Stimulated activated CD4-positive, alpha-beta T cell treated with anti-CD3 and anti-CD28 coated beads, Interleukin-4, amount 100 ng/mL, for 48 hours (primary cell): ENCODE data around the gene NOP56.

Experiments
- DNase-seq, 2 donors: peaks; one replicate each; pipeline ENCODE4 v3.0.0-alpha.2; 2020; ENCODE audit warnings: low read depth in 2 of 2

NOP56 gene

GRCh38 chr20:2640260-2640659 lies 12.2 kb upstream of the NOP56 start:
- no peak for DNase-seq

DNA sequence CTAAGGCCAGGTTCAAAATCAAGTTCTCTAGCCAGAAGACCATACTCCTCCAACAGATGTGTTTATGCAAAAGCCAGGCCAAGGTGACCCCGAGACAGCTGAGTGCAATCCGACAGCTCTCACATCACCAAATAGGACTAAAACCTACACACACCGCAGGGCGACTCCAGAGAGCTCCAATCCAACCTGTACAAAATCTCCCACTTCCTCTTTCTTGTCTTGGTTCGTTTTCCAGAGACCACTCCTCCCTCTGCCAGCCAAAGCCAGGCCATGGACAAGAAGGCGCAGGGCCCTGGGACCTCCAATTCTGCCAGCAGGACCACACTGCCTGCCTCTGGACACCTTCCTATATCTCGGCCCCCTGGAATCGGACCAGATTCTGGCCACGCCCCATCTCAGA lies 11.5 kb upstream of the NOP56 start:
- no peak for DNase-seq

- no peak for DNase-seq
These were observed 8.7 kb upstream of the NOP56 start for GRCh38 chr20:2643708-2644107.

DNA sequence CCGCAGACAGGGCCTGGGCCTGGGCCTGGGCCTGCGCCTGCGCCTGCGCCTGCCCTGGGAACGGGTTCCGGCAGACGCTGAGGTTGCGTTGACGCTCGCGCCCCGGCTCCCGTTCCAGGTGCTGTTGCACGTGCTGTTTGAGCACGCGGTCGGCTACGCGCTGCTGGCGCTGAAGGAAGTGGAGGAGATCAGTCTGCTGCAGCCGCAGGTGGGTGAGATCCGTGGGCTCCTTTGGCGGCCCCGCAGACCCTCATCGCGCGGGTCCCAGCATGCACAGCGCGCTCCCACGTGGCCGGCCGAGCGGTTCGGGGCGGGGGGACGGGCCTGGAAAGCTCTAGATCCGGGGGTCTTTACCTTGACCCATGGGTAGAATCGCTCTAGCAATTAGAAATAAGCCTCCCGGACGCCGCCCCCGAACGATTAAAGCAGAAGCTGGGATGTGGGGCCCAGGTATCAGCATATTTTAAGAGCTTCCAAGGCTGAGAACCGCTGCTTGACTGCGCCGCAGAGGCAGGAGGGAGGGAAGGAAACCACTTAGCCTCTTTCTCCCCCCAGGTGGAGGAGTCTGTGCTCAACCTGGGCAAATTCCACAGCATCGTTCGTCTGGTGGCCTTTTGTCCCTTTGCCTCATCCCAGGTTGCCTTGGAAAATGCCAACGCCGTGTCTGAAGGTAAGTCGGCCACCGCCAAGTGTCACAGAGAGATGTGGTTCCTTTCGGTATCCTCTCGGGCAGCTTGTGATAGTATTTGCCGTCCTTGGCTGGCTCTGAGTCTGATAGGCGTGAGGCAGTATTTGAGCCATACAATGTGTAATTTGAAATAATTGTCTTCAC lies 508 bp downstream of the NOP56 start:
- peak; percentile 38 to 48 for DNase-seq

DNA sequence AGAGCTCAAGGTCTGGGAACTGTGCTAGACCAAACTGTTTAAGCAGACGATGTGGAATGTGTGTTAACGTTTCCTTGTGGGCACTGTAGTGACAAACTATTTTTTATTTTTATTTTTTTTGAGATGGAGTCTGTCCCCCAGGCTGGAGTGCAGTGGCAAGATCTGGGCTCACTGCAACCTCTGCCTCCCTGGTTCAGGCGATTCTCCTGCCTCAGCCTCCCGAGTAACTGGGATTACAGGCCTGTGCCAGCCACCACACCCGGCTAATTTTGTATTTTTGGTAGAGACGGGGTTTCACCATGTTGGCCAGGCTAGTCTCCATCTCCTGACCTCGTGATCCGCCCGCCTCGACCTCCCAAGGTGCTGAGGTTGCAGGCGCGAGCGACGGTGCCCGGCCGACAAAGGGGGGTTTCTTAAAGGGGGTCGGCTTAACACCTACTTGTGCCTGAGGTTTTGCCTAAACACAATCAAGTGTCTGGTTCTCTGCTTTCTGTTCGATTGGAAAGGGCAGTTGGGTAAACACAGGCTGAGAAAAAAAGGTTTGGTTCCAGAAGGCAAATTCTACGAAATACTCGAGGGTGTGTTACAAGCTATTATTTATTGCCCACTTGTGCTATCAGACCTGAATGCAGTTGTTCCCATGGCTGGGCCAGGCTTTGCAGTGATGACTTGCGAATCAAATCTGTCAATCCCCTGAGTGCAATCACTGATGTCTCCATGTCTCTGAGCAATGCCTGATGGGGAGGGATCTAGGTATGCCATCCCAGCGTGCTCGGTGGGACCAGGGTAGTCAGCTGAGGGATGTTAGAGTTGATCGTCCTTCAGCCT lies 1.3 kb downstream of the NOP56 start:
- no peak for DNase-seq

DNA sequence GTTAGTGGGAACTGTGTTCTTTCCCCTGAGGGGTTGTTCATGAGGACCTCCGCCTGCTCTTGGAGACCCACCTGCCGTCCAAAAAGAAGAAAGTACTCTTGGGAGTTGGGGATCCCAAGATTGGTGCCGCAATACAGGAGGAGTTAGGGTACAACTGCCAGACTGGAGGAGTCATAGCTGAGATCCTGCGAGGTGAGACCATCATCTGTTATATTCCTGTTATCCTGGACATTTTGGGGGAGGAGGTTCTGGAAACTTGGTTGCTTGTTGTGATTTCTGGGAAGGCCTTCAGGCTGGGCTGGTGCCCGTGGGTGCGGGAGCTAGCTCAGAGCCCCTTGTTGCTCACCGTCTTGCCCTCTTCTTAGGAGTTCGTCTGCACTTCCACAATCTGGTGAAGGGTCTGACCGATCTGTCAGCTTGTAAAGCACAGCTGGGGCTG lies 2.0 kb downstream of the NOP56 start:
- no peak for DNase-seq

DNA sequence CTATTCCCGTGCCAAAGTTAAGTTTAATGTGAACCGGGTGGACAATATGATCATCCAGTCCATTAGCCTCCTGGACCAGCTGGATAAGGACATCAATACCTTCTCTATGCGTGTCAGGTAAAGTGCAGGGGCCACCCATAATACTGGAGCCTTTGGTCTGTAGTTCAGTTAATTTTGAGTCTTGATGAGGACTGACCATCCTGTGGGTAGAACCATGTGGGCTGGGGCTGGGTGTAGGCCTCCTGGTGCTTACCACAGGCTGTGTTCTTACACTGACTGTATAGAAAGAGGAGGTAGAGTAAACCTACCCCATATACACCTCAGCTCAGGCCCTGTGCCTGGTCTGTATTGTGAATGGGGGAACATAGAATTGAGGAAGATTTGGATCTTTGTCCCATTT lies 2.4 kb downstream of the NOP56 start:
- no peak for DNase-seq

DNA sequence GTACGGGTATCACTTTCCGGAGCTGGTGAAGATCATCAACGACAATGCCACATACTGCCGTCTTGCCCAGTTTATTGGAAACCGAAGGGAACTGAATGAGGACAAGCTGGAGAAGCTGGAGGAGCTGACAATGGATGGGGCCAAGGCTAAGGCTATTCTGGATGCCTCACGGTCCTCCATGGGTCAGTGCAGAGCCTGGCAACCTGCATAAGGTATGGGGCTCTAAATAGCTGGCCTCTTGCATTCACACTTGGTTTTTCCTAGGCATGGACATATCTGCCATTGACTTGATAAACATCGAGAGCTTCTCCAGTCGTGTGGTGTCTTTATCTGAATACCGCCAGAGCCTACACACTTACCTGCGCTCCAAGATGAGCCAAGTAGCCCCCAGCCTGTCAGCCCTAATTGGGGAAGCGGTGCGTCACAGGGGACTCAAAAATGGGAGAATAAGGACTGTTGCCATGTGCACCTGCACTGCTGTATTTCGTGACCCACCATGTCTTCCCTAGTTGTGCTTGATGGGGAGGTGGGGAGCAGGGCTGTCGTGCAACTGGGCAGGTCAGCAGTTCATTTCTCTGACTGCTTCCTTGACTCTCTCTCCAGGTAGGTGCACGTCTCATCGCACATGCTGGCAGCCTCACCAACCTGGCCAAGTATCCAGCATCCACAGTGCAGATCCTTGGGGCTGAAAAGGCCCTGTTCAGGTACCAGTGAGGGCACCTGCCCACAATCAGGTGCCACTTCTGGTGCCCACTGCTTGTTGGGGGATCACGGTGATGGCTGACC lies 3.1 kb downstream of the NOP56 start:
- DNase-seq = no peak

GRCh38 chr20:2656471-2657117 lies 4.2 kb downstream of the NOP56 start:
- DNase-seq = no peak

- DNase-seq = no peak
These were observed 4.8 kb downstream of the NOP56 start for GRCh38 chr20:2657241-2657640.

- DNase-seq = no peak
These were observed 5.2 kb downstream of the NOP56 start for GRCh38 chr20:2657674-2658073.

GRCh38 chr20:2658414-2659354 lies 6.3 kb downstream of the NOP56 start:
- no peak for DNase-seq

GRCh38 chr20:2659547-2659946 lies 7.1 kb downstream of the NOP56 start:
- no peak for DNase-seq

DNA sequence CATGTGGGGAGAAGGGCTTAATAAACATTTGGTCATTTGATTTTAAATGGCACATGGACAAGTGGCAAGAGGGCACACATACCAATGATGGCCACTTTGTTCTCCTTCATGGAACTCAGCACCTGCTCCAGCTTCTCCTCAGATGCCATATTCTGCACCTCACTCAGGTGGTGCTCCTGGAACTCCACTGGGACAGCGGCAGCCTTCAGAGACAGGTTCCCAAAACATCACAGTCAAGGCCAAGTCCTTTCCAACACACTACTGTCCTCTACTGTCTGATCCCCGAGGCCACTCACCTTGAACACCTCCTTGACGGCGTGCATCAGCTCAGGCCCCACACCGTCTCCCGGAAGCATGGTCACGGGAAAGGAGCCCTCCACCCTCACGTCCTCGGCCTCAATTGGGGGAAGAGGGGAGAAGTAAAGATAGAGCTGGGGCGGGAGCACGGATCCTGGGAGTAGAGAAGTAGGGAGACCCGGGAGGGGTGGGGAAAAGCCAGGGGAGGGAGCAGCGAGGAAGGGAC lies 11.0 kb downstream of the NOP56 start:
- DNase-seq = no peak

GRCh38 chr20:2663887-2664719 lies 11.7 kb downstream of the NOP56 start, which contains the start of gene IDH3B:
IDH3B (minus strand) TSS chr20:2664216; CDS start chr20:2664188, 28 bp downstream.
- DNase-seq = peak; percentile 83 to 89

DNA sequence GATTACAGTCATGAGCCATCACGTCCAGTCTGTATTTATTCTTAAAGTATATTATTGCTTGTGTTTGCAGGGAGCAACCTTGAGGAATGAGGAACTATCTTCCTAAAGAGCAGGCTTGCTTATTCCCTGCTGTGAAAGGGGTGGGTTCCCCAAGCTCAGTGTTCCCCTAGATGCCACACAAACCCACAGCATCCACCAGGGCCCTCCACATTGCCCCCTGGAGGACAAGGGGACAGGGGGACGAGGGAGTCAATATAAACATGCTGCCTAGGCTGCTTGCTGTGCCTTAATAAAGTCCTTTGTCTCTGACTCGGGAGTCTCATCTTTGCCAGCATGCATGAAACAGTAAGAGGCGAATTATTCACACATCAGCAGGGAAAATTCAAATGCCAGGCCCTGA lies 19.5 kb downstream of the NOP56 start:
- DNase-seq = no peak

DNA sequence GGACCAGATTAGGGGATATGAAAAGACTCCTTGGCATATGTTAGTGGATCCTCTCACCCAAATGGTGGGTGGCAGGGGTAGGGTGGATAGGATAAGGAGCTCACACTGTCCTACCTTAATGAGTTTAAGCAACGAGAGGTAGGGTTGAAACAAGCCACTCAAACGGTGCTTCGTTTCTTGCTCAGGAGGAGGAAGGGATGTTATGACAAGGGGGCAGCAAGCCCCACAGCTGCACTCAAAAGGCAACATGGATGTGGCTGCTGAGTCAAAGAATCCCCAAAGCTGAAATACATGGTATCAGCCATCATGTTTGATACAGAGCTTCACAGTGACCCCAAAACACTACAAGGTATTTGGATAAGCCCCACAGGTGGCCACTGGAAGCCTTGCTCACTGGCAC lies 20.0 kb downstream of the NOP56 start:
- DNase-seq = no peak

DNA sequence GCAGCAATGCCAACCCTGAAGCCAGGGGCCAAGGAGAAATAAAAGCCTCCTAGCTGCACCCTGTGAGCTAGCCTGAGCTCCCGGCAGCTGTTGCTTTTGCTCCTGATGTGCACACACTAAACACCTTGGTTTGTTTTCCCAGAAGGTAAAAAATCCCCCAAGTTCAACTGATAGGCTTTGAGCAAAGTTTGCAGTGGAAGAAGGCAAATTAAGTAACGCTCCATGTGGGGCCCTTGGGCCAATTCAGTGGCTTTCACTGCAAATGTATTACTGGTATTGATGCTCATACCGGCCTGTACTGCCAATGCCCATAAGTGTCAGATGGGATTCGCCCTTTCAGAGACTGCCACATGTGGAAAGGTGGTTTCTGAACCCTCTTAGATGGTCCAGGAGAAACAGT lies 21.0 kb downstream of the NOP56 start:
- DNase-seq = no peak

- DNase-seq = no peak
These were observed 27.6 kb downstream of the NOP56 start for GRCh38 chr20:2680046-2680445.
